NCI-H748 (cell line): ENCODE results near the gene SRPX.

Source experiments
- DNase-seq: peaks from one replicate; lab custom pipeline; 2025; ENCODE audit not compliant: unreplicated experiment; lab: John Stamatoyannopoulos, UW

SRPX gene

GRCh38 chrX:38211891-38212635 lies 8.6 kb downstream of the SRPX start:
- no peak for DNase-seq

GRCh38 chrX:38206542-38206941 lies 14.1 kb downstream of the SRPX start:
- no peak for DNase-seq

GRCh38 chrX:38206036-38206435 lies 14.6 kb downstream of the SRPX start:
- no peak for DNase-seq

- DNase-seq = no peak
Measured at GRCh38 chrX:38205039-38205438, 15.6 kb downstream of the SRPX start.

GRCh38 chrX:38192007-38192810 lies 28.5 kb downstream of the SRPX start:
- DNase-seq = peak; percentile 31

GRCh38 chrX:38189431-38190250 lies 31.0 kb downstream of the SRPX start:
- no peak for DNase-seq

GRCh38 chrX:38183596-38183995 lies 37.1 kb downstream of the SRPX start:
- no peak for DNase-seq

- no peak for DNase-seq
Measured at GRCh38 chrX:38181357-38181756, 39.3 kb downstream of the SRPX start.

GRCh38 chrX:38178396-38178795 lies 42.3 kb downstream of the SRPX start:
- DNase-seq = no peak

- peak; percentile 56 for DNase-seq
Measured at GRCh38 chrX:38175139-38175538, 45.5 kb downstream of the SRPX start.

- DNase-seq = no peak
Measured at GRCh38 chrX:38172596-38172995, 48.1 kb downstream of the SRPX start.

- no peak for DNase-seq
Measured at GRCh38 chrX:38170556-38170955, 50.1 kb downstream of the SRPX start.

- peak; percentile 25 for DNase-seq
Measured at GRCh38 chrX:38166478-38167083, 54.1 kb downstream of the SRPX start.

- DNase-seq = no peak
Measured at GRCh38 chrX:38165023-38165422, 55.6 kb downstream of the SRPX start.

- no peak for DNase-seq
Measured at GRCh38 chrX:38163193-38163592, 57.5 kb downstream of the SRPX start.

GRCh38 chrX:38156838-38157237 lies 63.8 kb downstream of the SRPX start:
- no peak for DNase-seq

GRCh38 chrX:38154818-38155217 lies 65.9 kb downstream of the SRPX start:
- DNase-seq = no peak

- no peak for DNase-seq
Measured at GRCh38 chrX:38154340-38154739, 66.3 kb downstream of the SRPX start.

- no peak for DNase-seq
Measured at GRCh38 chrX:38151441-38151840, 69.2 kb downstream of the SRPX start.

- DNase-seq = no peak
Measured at GRCh38 chrX:38150993-38151392, 69.7 kb downstream of the SRPX start.

GRCh38 chrX:38149016-38149415 lies 71.7 kb downstream of the SRPX start:
- no peak for DNase-seq
